Loucy (cell line): ENCODE measurements around the gene PIGK.

Experiments used
- H2AFZ ChIP-seq: fragments of 200-600 bp; sonication (generic); 2 replicates; pipeline ENCODE4 v1.6.0; 2016; ENCODE audit warnings: antibody characterized with exemption, mild to moderate bottlenecking, low read length, moderate library complexity
- H3F3A ChIP-seq: fragments of 200-600 bp; 2 replicates; pipeline ENCODE4 v1.6.0; 2016; ENCODE audit warnings: antibody characterized with exemption, low read depth, mild to moderate bottlenecking
- H3K27me3 ChIP-seq: fragments of 200-600 bp; sonication (generic); 2 replicates; pipeline ENCODE4 v1.6.1; 2014; ENCODE audit warnings: low read length, mild to moderate bottlenecking; ENCODE audit not compliant: insufficient read depth, poor library complexity, severe bottlenecking
- H3K36me3 ChIP-seq: fragments of 200-600 bp; sonication (generic); 2 replicates; pipeline ENCODE4 v1.6.1; 2016; ENCODE audit warnings: low read length; ENCODE audit not compliant: insufficient read depth
- H3K4me1 ChIP-seq: fragments of 200-600 bp; sonication (generic); 2 replicates; pipeline ENCODE4 v1.5.1; 2014; ENCODE audit warnings: low read length, mild to moderate bottlenecking; ENCODE audit not compliant: insufficient read depth, poor library complexity, severe bottlenecking
- H3K4me2 ChIP-seq: fragments of 200-600 bp; sonication (generic); 2 replicates; pipeline ENCODE4 v1.6.0; 2014; ENCODE audit warnings: antibody characterized with exemption, low read length, low read depth, mild to moderate bottlenecking; ENCODE audit not compliant: poor library complexity, severe bottlenecking
- H3K4me3 ChIP-seq: fragments of 200-600 bp; sonication (generic); 2 replicates; pipeline ENCODE4 v1.5.1; 2014; ENCODE audit warnings: low read length, mild to moderate bottlenecking, mixed read lengths; ENCODE audit not compliant: poor library complexity, severe bottlenecking
- H3K79me2 ChIP-seq: fragments of 200-600 bp; sonication (generic); 2 replicates; pipeline ENCODE4 v1.6.1; 2014; ENCODE audit warnings: low read length; ENCODE audit not compliant: insufficient read depth
- H3K9ac ChIP-seq: fragments of 200-600 bp; sonication (generic); 2 replicates; pipeline ENCODE4 v1.6.0; 2014; ENCODE audit warnings: mild to moderate bottlenecking, low read depth, low read length, moderate library complexity; ENCODE audit not compliant: poor library complexity, severe bottlenecking
- H3K9me2 ChIP-seq: fragments of 200-600 bp; sonication (generic); replicated peaks from 2 replicates; pipeline ENCODE4 v1.6.1; 2016; ENCODE audit warnings: low read depth, low read length, mixed read lengths
- H3K9me3 ChIP-seq: fragments of 200-600 bp; sonication (generic); 2 replicates; pipeline ENCODE4 v1.6.1; 2014; ENCODE audit warnings: mild to moderate bottlenecking, antibody characterized with exemption, low read length, low read depth; ENCODE audit not compliant: insufficient read depth
- H4K20me1 ChIP-seq: fragments of 200-600 bp; sonication (generic); 2 replicates; pipeline ENCODE4 v1.6.0; 2014; ENCODE audit warnings: antibody characterized with exemption, low read length, mild to moderate bottlenecking; ENCODE audit not compliant: insufficient read depth, poor library complexity, severe bottlenecking
- EZH2phosphoT487 ChIP-seq: fragments of 200-600 bp; IDR thresholded peaks from 2 replicates; pipeline ENCODE4 v1.6.1; 2018; ENCODE audit warnings: antibody characterized with exemption, mild to moderate bottlenecking, moderate library complexity, borderline replicate concordance
- TF ChIP-seq, protein P1 (sequence below): fragments of 200-600 bp; sonication (generic); conservative IDR thresholded peaks from 2 replicates; pipeline ENCODE4 v1.5.1; 2014; ENCODE audit warnings: mild to moderate bottlenecking, antibody characterized with exemption, low read length

PIGK gene

GRCh38 chr1:77076759-77077158 lies 142.5 kb downstream of the PIGK start:
- H3K27me3 ChIP-seq: no peaks in the 10 kb centered on the region
- H3K9me3 ChIP-seq: no peaks in the 10 kb centered on the region
- no peaks in the 10 kb centered on the region for H3K36me3 ChIP-seq
- H3K79me2 ChIP-seq: no peaks in the 10 kb centered on the region
- no peak for TF ChIP-seq EZH2phosphoT487
- TF ChIP-seq, protein P1, sequence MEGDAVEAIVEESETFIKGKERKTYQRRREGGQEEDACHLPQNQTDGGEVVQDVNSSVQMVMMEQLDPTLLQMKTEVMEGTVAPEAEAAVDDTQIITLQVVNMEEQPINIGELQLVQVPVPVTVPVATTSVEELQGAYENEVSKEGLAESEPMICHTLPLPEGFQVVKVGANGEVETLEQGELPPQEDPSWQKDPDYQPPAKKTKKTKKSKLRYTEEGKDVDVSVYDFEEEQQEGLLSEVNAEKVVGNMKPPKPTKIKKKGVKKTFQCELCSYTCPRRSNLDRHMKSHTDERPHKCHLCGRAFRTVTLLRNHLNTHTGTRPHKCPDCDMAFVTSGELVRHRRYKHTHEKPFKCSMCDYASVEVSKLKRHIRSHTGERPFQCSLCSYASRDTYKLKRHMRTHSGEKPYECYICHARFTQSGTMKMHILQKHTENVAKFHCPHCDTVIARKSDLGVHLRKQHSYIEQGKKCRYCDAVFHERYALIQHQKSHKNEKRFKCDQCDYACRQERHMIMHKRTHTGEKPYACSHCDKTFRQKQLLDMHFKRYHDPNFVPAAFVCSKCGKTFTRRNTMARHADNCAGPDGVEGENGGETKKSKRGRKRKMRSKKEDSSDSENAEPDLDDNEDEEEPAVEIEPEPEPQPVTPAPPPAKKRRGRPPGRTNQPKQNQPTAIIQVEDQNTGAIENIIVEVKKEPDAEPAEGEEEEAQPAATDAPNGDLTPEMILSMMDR: no peak
- H3F3A ChIP-seq: no peaks in the 10 kb centered on the region
- no peaks in the 10 kb centered on the region for H3K9me2 ChIP-seq
- H2AFZ ChIP-seq: no peak overlapping the region
- no peak overlapping the region for H3K4me3 ChIP-seq
- no peak overlapping the region for H3K4me2 ChIP-seq
- H3K4me1 ChIP-seq: no peaks in the 10 kb centered on the region
- no peak overlapping the region for H3K9ac ChIP-seq
- H4K20me1 ChIP-seq: no peaks in the 10 kb centered on the region

DNA sequence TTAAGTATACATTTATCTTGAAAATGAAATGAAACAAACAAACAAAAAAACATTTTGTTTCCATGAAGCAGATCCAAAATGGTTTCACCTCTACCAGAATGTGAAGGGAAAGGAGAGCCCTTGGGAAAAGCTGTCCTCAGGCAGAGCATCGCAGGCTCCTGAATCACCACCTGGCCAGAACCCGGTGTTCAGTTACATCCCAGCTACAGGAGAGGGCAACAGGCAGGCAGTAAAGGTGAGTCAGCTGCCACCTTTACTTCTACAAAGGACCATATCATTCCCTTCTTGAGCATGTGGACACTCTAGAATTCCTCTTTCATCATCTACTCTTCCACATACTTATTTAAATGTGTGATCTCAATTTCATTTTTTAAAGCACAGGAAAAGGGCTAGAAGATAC lies 151.2 kb downstream of the PIGK start:
- H3K36me3 ChIP-seq: no peaks in the 10 kb centered on the region
- no peaks in the 10 kb centered on the region for H3K4me1 ChIP-seq
- H3K79me2 ChIP-seq: no peaks in the 10 kb centered on the region
- no peaks in the 10 kb centered on the region for H3F3A ChIP-seq
- TF ChIP-seq EZH2phosphoT487: no peak
- TF ChIP-seq, protein P1: no peak
- H3K27me3 ChIP-seq: no peaks in the 10 kb centered on the region
- no peak overlapping the region for H3K4me2 ChIP-seq
- H4K20me1 ChIP-seq: no peaks in the 10 kb centered on the region
- no peak overlapping the region for H3K9ac ChIP-seq
- no peaks in the 10 kb centered on the region for H3K9me3 ChIP-seq
- no peak overlapping the region for H2AFZ ChIP-seq
- no peaks in the 10 kb centered on the region for H3K9me2 ChIP-seq
- H3K4me3 ChIP-seq: no peak overlapping the region

DNA sequence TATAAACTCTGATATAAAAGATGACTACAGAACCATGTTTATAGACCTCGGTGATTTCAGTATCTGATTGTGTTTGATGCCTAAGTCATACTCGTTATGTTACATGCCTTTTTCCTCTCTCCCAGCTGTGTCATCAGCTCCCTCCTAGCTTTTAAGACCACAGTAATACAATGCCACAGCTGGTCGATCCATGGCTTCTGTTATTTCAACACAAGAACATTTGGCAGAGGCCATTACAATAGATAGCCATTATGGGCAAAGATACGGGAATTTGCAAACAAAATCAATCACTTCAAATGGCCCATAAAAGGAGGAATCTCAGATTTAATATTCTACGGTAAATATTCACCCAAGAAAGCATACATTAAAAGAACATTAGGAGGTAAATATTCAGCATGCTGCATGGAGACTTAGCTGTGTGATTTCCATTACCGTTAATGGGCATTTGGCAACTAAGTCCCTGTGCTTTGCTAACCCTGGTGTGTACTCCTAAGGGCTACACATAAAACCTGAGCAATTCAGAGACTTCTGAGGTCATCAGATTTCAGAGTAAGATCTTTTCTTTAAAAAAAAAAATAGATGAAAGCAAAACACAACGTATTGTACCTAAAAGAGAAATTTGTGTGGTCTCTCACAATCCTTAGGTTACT lies 153.4 kb downstream of the PIGK start:
- no peaks in the 10 kb centered on the region for H3K9me3 ChIP-seq
- no peaks in the 10 kb centered on the region for H3K27me3 ChIP-seq
- H3K9ac ChIP-seq: no peak overlapping the region
- H3F3A ChIP-seq: no peaks in the 10 kb centered on the region
- no peak overlapping the region for H3K4me2 ChIP-seq
- H3K4me3 ChIP-seq: no peak overlapping the region
- H3K9me2 ChIP-seq: no peaks in the 10 kb centered on the region
- H3K36me3 ChIP-seq: no peaks in the 10 kb centered on the region
- no peaks in the 10 kb centered on the region for H3K4me1 ChIP-seq
- H3K79me2 ChIP-seq: no peaks in the 10 kb centered on the region
- no peaks in the 10 kb centered on the region for H4K20me1 ChIP-seq
- H2AFZ ChIP-seq: no peak overlapping the region
- no peak for TF ChIP-seq EZH2phosphoT487
- TF ChIP-seq, protein P1: no peak
